ENCODE data around the gene CFD. TPM values are rescaled to one million over a fixed set of nuclear protein-coding genes. Genes with fewer than 3 reads are reported as not detected.
A peak's percentile ranks its signal among the peaks of the same experiment; 100 is the strongest.

Gene CFD
- total RNA-seq, 1 experiment from 2014 or later: 1.9 TPM

DNA sequence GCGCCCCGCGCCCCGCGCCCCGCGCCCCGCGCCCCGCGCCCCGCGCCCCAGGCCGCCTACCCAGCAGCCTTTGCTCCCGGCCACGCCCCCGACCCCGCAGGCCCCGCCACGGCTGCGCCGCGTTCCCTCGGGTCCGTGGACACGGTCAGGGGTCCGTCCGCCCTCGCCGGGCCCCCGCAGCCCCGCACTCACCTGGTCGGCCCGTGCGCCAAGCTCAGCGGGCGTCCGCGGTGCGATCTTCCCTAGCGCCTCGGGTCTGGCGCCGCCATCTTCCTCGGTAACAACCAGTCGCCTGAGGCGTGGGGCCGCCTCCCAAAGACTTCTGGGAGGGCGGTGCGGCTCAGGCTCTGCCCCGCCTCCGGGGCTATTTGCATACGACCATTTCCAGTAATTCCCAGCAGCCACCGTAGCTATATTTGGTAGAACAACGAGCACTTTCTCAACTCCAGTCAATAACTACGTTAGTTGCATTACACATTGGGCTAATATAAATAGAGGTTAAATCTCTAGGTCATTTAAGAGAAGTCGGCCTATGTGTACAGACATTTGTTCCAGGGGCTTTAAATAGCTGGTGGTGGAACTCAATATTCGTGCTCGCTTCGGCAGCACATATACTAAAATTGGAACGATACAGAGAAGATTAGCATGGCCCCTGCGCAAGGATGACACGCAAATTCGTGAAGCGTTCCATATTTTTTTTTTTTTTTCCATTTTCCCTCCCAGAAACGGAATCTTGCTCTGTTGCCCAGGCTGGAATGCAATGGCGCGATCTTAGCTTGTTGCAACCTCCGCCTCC lies 33.6 kb downstream of the CFD start, which contains the start of the genes MED16 and RNU6-9:
Gene MED16 (minus strand): TSS at position 294 of the 796 bp plus-strand sequence. CDS start 2,056 bp downstream, outside the sequence.
Gene RNU6-9 (plus strand): TSS at position 591 of the 796 bp plus-strand sequence.
- H4K5ac ChIP-seq (ENCODE audit: insufficient read length, low read depth, low read length): no peak within 1 kb of the TSS
- H3K27ac ChIP-seq (ENCODE audit: insufficient read length, low read depth, low read length): peak within 1 kb of the TSS; percentile 12
- H2BK12ac ChIP-seq (ENCODE audit: insufficient read length, low read depth, low read length): no peak within 1 kb of the TSS
- H4K91ac ChIP-seq (ENCODE audit: insufficient read length, low read depth, low read length): no peak within 1 kb of the TSS
- no peak within 1 kb of the TSS for H3K4ac ChIP-seq (ENCODE audit: low read depth, low read length)
- H3K27me3 ChIP-seq (ENCODE audit: insufficient read depth, low read length): no peaks in the 10 kb centered on the region
- peak within 1 kb of the TSS; percentile 81 for H3K18ac ChIP-seq (ENCODE audit: insufficient read length, low read depth, low read length)
- no peaks in the 10 kb centered on the region for H3K9me3 ChIP-seq (ENCODE audit: control insufficient read depth, low read depth, low read length)
- no peaks in the 10 kb centered on the region; the same call in 1 of the 2 replicates for H3K79me2 ChIP-seq (ENCODE audit: insufficient read depth, low read length)
- no peak within 1 kb of the TSS for H2BK120ac ChIP-seq (ENCODE audit: low read depth, low read length, poor library complexity, severe bottlenecking)
- H3K14ac ChIP-seq (ENCODE audit: insufficient read depth, low read length): peak within 1 kb of the TSS; percentile 96
- peak within 1 kb of the TSS; percentile 79 to 90 for H3K4me3 Mint-ChIP-seq
- no peaks in the 10 kb centered on the region; a peak in 1 of 5 replicates for H3K9me3 Mint-ChIP-seq
- H3K4me1 ChIP-seq (ENCODE audit: insufficient read depth, low read length): no peaks in the 10 kb centered on the region
- H2AK5ac ChIP-seq (ENCODE audit: insufficient read length, low read length): no peak within 1 kb of the TSS
- H3K9ac ChIP-seq (ENCODE audit: extremely low read depth, insufficient read length, low read length): peak within 1 kb of the TSS; percentile 71
- H4K8ac ChIP-seq (replicated peaks; ENCODE audit: insufficient read length, low read depth, low read length): no peak within 1 kb of the TSS
- peak within 1 kb of the TSS; percentile 56 for H3K4me2 ChIP-seq (ENCODE audit: insufficient read depth, insufficient read length, low read length)
- WGBS (ENCODE audit: extremely low coverage, insufficient read length, low lambda C conversion rate): no CpG with 5 or more reads among the region's 69 CpGs
- TF ChIP-seq, protein P1, sequence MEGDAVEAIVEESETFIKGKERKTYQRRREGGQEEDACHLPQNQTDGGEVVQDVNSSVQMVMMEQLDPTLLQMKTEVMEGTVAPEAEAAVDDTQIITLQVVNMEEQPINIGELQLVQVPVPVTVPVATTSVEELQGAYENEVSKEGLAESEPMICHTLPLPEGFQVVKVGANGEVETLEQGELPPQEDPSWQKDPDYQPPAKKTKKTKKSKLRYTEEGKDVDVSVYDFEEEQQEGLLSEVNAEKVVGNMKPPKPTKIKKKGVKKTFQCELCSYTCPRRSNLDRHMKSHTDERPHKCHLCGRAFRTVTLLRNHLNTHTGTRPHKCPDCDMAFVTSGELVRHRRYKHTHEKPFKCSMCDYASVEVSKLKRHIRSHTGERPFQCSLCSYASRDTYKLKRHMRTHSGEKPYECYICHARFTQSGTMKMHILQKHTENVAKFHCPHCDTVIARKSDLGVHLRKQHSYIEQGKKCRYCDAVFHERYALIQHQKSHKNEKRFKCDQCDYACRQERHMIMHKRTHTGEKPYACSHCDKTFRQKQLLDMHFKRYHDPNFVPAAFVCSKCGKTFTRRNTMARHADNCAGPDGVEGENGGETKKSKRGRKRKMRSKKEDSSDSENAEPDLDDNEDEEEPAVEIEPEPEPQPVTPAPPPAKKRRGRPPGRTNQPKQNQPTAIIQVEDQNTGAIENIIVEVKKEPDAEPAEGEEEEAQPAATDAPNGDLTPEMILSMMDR (conservative IDR thresholded peaks at IDR 0.05): no peak
- H2BK20ac ChIP-seq (ENCODE audit: low read depth, low read length, poor library complexity, severe bottlenecking): no peak within 1 kb of the TSS
- H2BK15ac ChIP-seq (ENCODE audit: low read depth, low read length): no peak within 1 kb of the TSS
- H3K23ac ChIP-seq (ENCODE audit: insufficient read length, low read depth, low read length): no peak within 1 kb of the TSS
- peaks cover 4% of the 10 kb centered on the region; the same call in 1 of the 2 replicates for H3K27me3 Mint-ChIP-seq (ENCODE audit: low read depth)
- H2BK5ac ChIP-seq (ENCODE audit: insufficient read length, low read length): no peak within 1 kb of the TSS
- DNase-seq: peak; percentile 91
- peaks cover 2% of the 10 kb centered on the region for H4K20me1 ChIP-seq (ENCODE audit: control insufficient read depth, insufficient read depth, insufficient read length)
- H3T11ph ChIP-seq (ENCODE audit: low read length): no peak within 1 kb of the TSS
- peaks cover 5 to 6% of the 10 kb centered on the region in 2 experiments for H3K4me1 Mint-ChIP-seq
- no peaks in the 10 kb centered on the region for H3K79me1 ChIP-seq (ENCODE audit: insufficient read depth, low read depth, low read length, poor library complexity, severe bottlenecking)
- H3K27ac Mint-ChIP-seq: peak within 1 kb of the TSS; percentile 98 to 100 (median 99)
- H2AFZ ChIP-seq (ENCODE audit: low read length): no peak within 1 kb of the TSS
- no peak within 1 kb of the TSS for H3K56ac ChIP-seq (ENCODE audit: insufficient read length, low read depth, low read length)
- H3K23me2 ChIP-seq (ENCODE audit: insufficient read length, low read depth, low read length, poor library complexity, severe bottlenecking): peaks cover 4% of the 10 kb centered on the region
- peaks cover 2 to 35% (median 29%) of the 10 kb centered on the region in 3 experiments; a peak in 6 of 7 replicates for H3K36me3 Mint-ChIP-seq (ENCODE audit: insufficient read depth in 1 of 3, low read depth in 3 of 3)

All from H9 (cell line).